ENCODE data around the gene SMYD2. TPM values are rescaled to one million over a fixed set of nuclear protein-coding genes. Genes with fewer than 3 reads are reported as not detected.

Gene SMYD2
- total RNA-seq, 1 donor from 2014 or later, result 13.5 TPM

- ATAC-seq, result no peak
- intact Hi-C loops (cut with DNase I), result no loop called here
- no peak for DNase-seq (ENCODE audit: low spot score)
Observed at GRCh38 chr1:214321705-214322453, 40.9 kb downstream of the SMYD2 start.

GRCh38 chr1:214324896-214325800 lies 44.2 kb downstream of the SMYD2 start:
- no peak for ATAC-seq
- DNase-seq (ENCODE audit: low spot score), result no peak
- intact Hi-C loops (cut with DNase I), result loop anchor here (5.0 kb wide), 1 partner anchor 63 kb away; no protein-coding TSS in a partner anchor

- no peak for DNase-seq (ENCODE audit: low spot score)
- no peak for ATAC-seq
- intact Hi-C loops (cut with DNase I), result loop anchor here (5.0 kb wide), 1 partner anchor 64 kb away; no protein-coding TSS in a partner anchor
Observed at GRCh38 chr1:214326406-214326805, 45.4 kb downstream of the SMYD2 start.

- ATAC-seq (no peak), DNase-seq (ENCODE audit: low spot score) (no peak)
- intact Hi-C loops (cut with DNase I), result loop anchor here (5.0 kb wide), 1 partner anchor 65 kb away; no protein-coding TSS in a partner anchor
Observed at GRCh38 chr1:214327514-214327913, 46.6 kb downstream of the SMYD2 start.

GRCh38 chr1:214328770-214329469 lies 48.0 kb downstream of the SMYD2 start:
- ATAC-seq (peak; percentile 92), DNase-seq (ENCODE audit: low spot score) (peak; percentile 87)
- intact Hi-C loops (cut with DNase I), result loop anchor here (5.0 kb wide), 1 partner anchor 67 kb away; no protein-coding TSS in a partner anchor

GRCh38 chr1:214329470-214330220 lies 48.7 kb downstream of the SMYD2 start:
- intact Hi-C loops (cut with DNase I), result loop anchor here (5.0 to 10.0 kb wide), 2 partner anchors 67 to 255 kb away; no protein-coding TSS in a partner anchor
- DNase-seq (ENCODE audit: low spot score) (no peak), ATAC-seq (no peak)

GRCh38 chr1:214330222-214330621 lies 49.3 kb downstream of the SMYD2 start:
- intact Hi-C loops (cut with DNase I), result loop anchor here (10.0 kb wide), 1 partner anchor 255 kb away; no protein-coding TSS in a partner anchor
- DNase-seq (ENCODE audit: low spot score) (no peak), ATAC-seq (no peak)

- intact Hi-C loops (cut with DNase I), result loop anchor here (10.0 kb wide), 1 partner anchor 254 kb away; no protein-coding TSS in a partner anchor
- no peak for DNase-seq (ENCODE audit: low spot score)
- no peak for ATAC-seq
Observed at GRCh38 chr1:214330715-214331114, 49.8 kb downstream of the SMYD2 start.

GRCh38 chr1:214331180-214331579 lies 50.2 kb downstream of the SMYD2 start:
- ATAC-seq (no peak), DNase-seq (ENCODE audit: low spot score) (no peak)
- intact Hi-C loops (cut with DNase I), result loop anchor here (10.0 kb wide), 1 partner anchor 254 kb away; no protein-coding TSS in a partner anchor

- ATAC-seq (no peak), DNase-seq (ENCODE audit: low spot score) (no peak)
- intact Hi-C loops (cut with DNase I), result loop anchor here (10.0 kb wide), 1 partner anchor 253 kb away; no protein-coding TSS in a partner anchor
Observed at GRCh38 chr1:214331827-214332423, 51.0 kb downstream of the SMYD2 start.

- ATAC-seq (peak; percentile 62), DNase-seq (ENCODE audit: low spot score) (peak; percentile 82)
- intact Hi-C loops (cut with DNase I), result loop anchor here (10.0 kb wide), 1 partner anchor 252 kb away; no protein-coding TSS in a partner anchor
Observed at GRCh38 chr1:214332946-214333798, 52.2 kb downstream of the SMYD2 start.

GRCh38 chr1:214335567-214335966 lies 54.6 kb downstream of the SMYD2 start:
- no peak for ATAC-seq
- intact Hi-C loops (cut with DNase I), result loop anchor here (10.0 kb wide), 1 partner anchor 249 kb away; no protein-coding TSS in a partner anchor
- DNase-seq (ENCODE audit: low spot score), result no peak

- intact Hi-C loops (cut with DNase I), result loop anchor here (10.0 kb wide), 1 partner anchor 248 kb away; no protein-coding TSS in a partner anchor
- DNase-seq (ENCODE audit: low spot score) (no peak), ATAC-seq (no peak)
Observed at GRCh38 chr1:214337015-214337414, 56.1 kb downstream of the SMYD2 start.

GRCh38 chr1:214337511-214337910 lies 56.6 kb downstream of the SMYD2 start:
- DNase-seq (ENCODE audit: low spot score) (no peak), ATAC-seq (no peak)
- intact Hi-C loops (cut with DNase I), result loop anchor here (10.0 kb wide), 1 partner anchor 247 kb away; no protein-coding TSS in a partner anchor

GRCh38 chr1:214338212-214338611 lies 57.3 kb downstream of the SMYD2 start:
- ATAC-seq, result no peak
- no peak for DNase-seq (ENCODE audit: low spot score)
- intact Hi-C loops (cut with DNase I), result loop anchor here (10.0 kb wide), 1 partner anchor 247 kb away; no protein-coding TSS in a partner anchor

GRCh38 chr1:214341459-214341858 lies 60.5 kb downstream of the SMYD2 start:
- DNase-seq (ENCODE audit: low spot score) (no peak), ATAC-seq (no peak)
- intact Hi-C loops (cut with DNase I), result no loop called here
